NK-92 (cell line): ENCODE measurements around the gene EPHB1.
"Not testable (repeated sequence)": the region's sequence is repeated elsewhere in the genome, so short reads cannot be mapped to it uniquely, and the experiment has no call there.

Experiments
- DNase-seq: peaks from one replicate; lab custom pipeline; 2025; ENCODE audit not compliant: unreplicated experiment; lab: John Stamatoyannopoulos, UW

The EPHB1 gene

DNA sequence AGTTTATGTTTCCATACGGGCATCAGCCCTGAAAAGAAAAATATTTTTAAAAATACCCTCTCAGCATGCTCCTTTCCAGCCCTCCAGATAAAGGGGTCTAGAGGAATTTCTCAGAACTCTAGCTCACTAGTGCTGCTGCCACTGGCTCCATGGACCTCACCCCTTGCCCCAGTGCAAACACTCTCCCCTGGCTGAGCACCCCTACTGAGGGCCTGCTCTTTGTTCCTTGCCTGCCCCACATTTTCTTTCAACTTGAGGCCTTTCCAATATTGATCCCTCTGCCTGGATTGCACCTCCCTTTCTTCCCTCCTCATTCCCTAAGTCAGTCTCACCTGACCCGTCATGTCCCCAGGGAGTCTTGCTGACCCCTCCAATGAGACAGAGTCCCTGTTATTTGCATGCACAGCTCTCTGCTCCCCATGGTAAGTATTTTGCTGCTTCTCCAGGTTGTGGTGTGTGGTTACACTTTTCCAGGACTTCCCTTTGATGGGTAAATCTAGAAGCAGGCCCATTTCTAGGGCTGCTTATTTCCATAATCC, 196.5 kb downstream of the EPHB1 start:
- DNase-seq, result no peak

DNA sequence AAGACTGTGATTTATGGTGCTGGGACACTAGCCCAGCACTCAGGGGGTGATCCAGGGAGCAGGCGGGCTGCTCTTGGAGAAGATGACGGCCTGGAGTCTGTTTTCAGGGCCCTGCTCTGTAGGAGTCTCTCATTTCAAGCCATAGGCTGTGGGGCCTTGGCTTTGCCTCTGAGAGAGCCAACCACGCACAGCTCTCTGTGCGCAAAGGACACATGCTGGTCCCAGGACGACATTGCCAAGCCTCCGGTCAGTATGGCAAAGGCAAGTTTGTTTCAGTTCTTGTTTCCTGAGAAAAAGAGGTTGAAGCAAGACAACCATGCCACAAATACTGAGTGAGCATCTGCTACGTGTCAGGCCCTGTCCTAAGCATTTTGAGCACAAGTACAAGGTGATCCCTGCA, 197.1 kb downstream of the EPHB1 start:
- DNase-seq, result no peak

GRCh38 chr3:134992586-134992985, 197.5 kb downstream of the EPHB1 start:
- DNase-seq, result no peak

- no peak for DNase-seq
These were observed 198.0 kb downstream of the EPHB1 start for GRCh38 chr3:134993011-134993410.

DNA sequence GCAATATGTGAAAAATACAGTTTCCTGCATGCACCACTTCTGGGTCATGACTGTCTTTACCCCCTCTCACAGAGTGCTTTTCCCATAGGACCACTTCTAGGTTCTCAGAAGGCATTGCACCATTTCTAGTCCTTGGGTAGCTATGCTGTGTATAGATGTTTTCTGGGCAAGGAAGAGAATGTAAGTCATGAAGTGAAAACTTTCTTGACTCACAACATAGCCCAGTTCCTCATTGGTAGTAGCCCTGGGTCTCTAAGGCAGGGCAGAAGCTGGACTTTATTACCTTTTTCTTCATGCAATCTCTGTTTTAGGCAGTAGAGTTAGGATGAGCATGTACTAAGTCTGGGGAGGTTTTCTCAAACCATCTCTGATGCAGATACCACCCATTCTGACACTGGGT, 203.1 kb downstream of the EPHB1 start:
- no peak for DNase-seq

DNA sequence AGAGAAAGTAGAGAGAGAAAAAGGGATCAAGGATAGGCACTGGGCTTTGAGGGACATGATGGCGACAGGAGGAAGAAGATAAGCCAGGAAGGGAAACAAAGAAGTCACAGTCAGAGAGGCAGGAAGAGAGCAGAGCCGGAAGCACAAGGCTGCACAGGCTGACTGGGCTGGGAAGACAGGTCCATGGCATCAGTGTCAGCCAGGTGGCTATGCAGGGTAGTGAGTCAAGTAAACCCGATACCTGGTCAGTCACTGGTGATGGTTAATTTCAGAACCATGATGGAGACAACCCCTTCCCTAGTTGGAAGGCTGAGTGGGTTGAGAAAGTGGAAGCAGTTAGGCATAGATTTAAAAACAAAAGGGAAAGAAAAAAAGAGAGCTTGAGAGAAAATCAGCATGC, 203.8 kb downstream of the EPHB1 start:
- no peak for DNase-seq

GRCh38 chr3:135000465-135000864, 205.4 kb downstream of the EPHB1 start:
- DNase-seq, result no peak

DNA sequence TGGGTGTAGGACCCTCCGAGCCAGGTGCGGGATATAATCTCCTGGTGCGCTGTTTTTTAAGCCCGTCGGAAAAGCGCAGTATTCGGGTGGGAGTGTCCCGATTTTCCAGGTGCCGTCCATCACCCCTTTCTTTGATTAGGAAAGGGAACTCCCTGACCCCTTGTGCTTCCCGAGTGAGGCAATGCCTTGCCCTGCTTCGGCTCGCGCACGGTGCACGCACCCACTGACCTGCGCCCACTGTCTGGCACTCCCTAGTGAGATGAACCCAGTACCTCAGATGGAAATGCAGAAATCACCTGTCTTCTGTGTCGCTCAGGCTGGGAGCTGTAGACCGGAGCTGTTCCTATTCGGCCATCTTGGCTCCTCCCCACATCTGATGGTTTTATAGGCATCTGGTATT, 210.6 kb downstream of the EPHB1 start:
- DNase-seq, result not testable (repeated sequence)

DNA sequence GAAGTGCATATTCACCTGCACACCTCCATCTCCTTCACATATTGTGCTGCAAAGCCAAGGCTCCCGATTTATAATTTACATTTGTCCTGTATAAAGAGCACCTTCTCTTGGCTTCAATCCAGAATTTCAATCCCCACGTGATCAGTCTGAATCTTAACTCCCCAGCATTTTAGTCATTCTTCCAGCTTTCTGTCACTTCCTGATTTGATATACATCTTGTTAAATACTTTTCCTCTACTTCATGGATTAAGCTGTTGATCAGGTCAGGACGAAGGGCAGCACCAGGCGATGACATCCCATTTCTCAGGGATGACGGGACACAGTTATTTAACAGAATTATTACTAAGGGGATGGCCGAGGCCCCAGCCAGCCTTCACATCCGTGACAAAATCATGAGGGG, 212.5 kb downstream of the EPHB1 start:
- no peak for DNase-seq

- no peak for DNase-seq
These were observed 213.3 kb downstream of the EPHB1 start for GRCh38 chr3:135008326-135008725.

GRCh38 chr3:135009014-135009413, 214.0 kb downstream of the EPHB1 start:
- no peak for DNase-seq

GRCh38 chr3:135012101-135012500, 217.0 kb downstream of the EPHB1 start:
- DNase-seq, result no peak

DNA sequence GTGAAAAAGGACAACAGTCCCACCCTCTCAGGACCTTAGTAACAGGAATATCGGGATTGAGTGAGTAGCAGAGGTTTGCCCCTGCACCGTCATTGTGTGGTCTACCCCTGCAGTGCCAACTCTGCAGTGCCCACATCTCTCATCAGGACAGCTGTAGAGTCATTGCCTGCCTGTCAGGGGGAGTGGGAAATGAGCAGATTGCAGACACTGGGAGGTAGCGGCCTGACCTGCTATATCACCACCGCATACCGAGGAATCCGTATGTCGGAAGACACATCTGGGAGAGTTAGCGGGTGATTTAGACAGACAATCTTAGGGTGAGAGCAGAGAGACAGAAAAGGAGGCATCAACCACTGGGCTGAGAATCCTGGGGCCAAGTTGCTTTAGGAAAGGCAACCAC, 218.1 kb downstream of the EPHB1 start:
- no peak for DNase-seq

- DNase-seq, result no peak
These were observed 219.5 kb downstream of the EPHB1 start for GRCh38 chr3:135014566-135014965.

DNA sequence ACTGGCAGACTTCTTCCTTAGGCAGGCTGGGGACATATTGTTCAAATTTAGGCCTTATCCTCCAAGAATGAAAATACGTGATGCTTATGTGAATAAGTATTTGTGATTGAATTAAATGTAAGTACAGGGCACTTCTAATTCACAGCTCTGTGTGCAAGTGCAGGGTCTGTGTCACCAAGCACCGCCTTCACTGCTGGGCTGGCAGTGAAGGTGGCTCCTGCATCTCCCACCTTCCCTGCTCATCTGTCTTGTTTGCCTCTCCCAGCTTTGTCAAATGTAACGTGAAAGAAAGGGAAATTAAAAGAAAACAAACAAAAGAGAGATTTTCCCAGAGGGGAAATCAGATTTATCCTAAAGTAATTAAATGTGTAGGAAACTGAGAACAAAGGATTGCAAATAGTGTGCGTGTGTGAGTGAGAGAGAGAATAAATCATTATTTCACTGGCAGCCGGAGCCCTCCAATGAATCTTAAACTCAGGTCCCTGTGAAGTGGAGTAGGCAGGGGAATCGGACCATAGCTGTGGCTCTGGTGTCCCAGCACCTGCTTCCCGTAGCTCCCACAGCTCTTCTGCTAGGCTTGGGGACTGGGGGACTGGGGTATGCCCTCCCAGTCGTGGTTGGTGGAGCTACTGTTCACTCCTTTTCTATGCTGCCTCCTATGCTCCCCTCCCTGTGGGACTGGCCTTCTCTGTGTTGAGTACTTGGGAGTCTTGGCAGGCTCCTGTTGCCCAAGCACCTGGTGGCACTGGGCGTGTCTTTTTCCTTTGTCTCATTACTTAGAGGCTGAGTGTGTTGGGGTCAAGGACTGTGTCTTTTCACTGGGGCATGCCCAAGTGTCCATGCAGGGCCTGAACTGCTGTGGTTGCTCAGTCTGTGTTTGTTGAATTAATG, 222.2 kb downstream of the EPHB1 start:
- no peak for DNase-seq

- no peak for DNase-seq
These were observed 223.3 kb downstream of the EPHB1 start for GRCh38 chr3:135018149-135018923.

- no peak for DNase-seq
These were observed 225.1 kb downstream of the EPHB1 start for GRCh38 chr3:135020181-135020580.

- DNase-seq, result no peak
These were observed 229.1 kb downstream of the EPHB1 start for GRCh38 chr3:135023996-135024658.

DNA sequence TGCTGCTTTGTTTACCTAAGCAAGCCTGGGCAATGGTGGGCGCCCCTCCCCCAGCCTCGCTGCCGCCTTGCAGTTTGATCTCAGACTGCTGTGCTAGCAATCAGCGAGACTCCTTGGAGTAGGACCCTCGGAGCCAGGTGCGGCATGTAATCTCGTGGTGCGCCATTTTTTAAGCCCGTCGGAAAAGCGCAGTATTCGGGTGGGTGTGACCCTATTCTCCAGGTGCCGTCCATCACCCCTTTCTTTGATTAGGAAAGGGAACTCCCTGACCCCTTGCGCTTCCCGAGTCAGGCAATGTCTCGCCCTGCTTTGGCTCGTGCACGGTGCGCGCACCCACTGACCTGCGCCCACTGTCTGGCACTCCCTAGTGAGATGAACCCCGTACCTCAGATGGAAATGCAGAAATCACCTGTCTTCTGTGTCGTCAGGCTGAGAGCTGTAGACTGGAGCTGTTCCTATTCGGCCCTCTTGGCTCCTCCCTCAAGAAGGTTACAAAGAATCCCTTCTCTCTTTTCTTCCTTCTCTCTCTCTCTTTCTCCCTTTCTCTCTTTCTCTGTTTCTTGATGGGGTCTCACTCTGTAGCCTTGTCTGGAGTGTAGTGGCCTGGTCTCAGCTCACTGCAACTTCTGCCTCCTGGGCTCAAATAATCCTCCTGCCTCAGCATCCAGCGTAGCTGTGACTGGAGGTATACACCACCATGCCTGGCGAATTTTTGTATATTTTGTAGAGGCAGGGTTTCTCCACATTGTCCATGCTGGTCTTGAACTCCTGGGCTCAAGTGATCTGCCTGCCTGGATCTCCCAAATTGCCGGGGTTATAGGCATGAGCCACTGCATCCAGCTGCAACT, 235.9 kb downstream of the EPHB1 start:
- DNase-seq, result not testable (repeated sequence)

- no peak for DNase-seq
These were observed 238.7 kb downstream of the EPHB1 start for GRCh38 chr3:135033737-135034136.
